Uterus (tissue), 4 donors: Measurements from ENCODE around the gene ZNF652. TPM values are rescaled to one million over a fixed set of nuclear protein-coding genes. Genes with fewer than 3 reads are reported as not detected.

Experiments
- DNase-seq, 2 donors: peaks; one replicate each; pipeline ENCODE4 v3.0.0-alpha.2; 2019 to 2020
- H3K27ac ChIP-seq, 2 donors: fragments of 200-600 bp; sonication (generic); 1 replicate in 1 of 2; 2 replicates in 1 of 2; pipeline ENCODE4 v1.5.1; 2016 to 2018
- H3K27me3 ChIP-seq, 2 donors: fragments of 200-600 bp; sonication (generic); one replicate each; pipeline ENCODE4 v1.5.1; 2018 to 2019; ENCODE audit warnings: control low read depth in 1 of 2
- H3K36me3 ChIP-seq, 2 donors: fragments of 200-600 bp; sonication (generic); one replicate each; pipeline ENCODE4 v1.5.1; 2019; ENCODE audit warnings: control low read depth in 1 of 2
- H3K4me1 ChIP-seq, 2 donors: fragments of 200-600 bp; sonication (generic); one replicate each; pipeline ENCODE4 v1.5.1; 2018 to 2019; ENCODE audit warnings: control low read depth in 1 of 2
- H3K4me3 ChIP-seq, 2 donors: fragments of 200-600 bp; sonication (generic); 1 replicate in 1 of 2; 2 replicates in 1 of 2; pipeline ENCODE4 v1.5.1; 2018 to 2019; ENCODE audit warnings: mild to moderate bottlenecking in 1 of 2
- H3K9me3 ChIP-seq, 2 donors: fragments of 200-600 bp; sonication (generic); one replicate each; pipeline ENCODE4 v1.5.1; 2019; ENCODE audit warnings: control low read depth in 1 of 2
- POLR2A ChIP-seq, 2 donors: fragments of 450-650 bp; IDR thresholded peaks; one replicate each; pipeline ENCODE4 v1.6.1; 2016; ENCODE audit warnings: antibody characterized with exemption in 2 of 2, mild to moderate bottlenecking in 1 of 2, moderate library complexity in 1 of 2
- intact Hi-C: fragments of 100-400 bp; cut with DNase I; formaldehyde crosslinking; loops from one replicate; pipeline ENCODE4 v1.15.1; 2023; ENCODE audit warnings: low total_unique reads
- total RNA-seq, 4 donors: library from RNA; depleted of rRNA in 3 of 4; stranded (reverse); fragments of >200 nt in 3 of 4; gene quantifications; one replicate each; pipeline versions ENCODE4 v1.1.0 to v1.2.4, GENCODE V29; 2014 to 2023
- TF ChIP-seq, protein P1 (sequence below), 4 experiments: fragments of 200-600 bp in 2 of 4; fragments of 450-650 bp in 2 of 4; sonication (generic) in 2 of 4; IDR thresholded peaks; one replicate each; pipeline ENCODE4 v1.5.1; 2016 to 2019; ENCODE audit warnings: antibody characterized with exemption in 4 of 4, mild to moderate bottlenecking in 2 of 4, moderate library complexity in 1 of 4
- donor health status: DM: yes; HTN: yes; CAD: no.

The ZNF652 gene
- total RNA-seq, 4 donors from 2014 or later, result 17.6 to 65.3 (median 36.2) TPM

DNA sequence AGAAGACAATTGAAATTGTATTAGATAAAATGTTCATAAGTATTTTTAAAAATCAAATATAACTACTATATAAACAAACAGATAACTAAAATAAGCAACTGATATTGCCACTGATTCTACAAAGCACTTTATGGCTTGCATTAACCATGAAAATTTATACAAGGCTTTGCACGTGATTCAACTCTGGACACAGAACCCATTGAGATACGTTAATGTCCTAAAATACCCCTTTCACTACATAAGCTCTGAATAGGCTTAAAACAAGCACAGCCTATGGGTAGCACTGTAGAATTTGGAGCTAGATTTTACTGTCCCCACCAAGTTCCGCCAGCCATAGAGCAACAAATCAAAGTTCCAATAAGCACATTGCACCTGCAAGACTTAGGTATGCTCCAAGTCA is 4.5 kb downstream of the ZNF652 start:
- no peak for DNase-seq
- TF ChIP-seq POLR2A (IDR thresholded peaks at IDR 0.05), result no peak
- TF ChIP-seq, protein P1, sequence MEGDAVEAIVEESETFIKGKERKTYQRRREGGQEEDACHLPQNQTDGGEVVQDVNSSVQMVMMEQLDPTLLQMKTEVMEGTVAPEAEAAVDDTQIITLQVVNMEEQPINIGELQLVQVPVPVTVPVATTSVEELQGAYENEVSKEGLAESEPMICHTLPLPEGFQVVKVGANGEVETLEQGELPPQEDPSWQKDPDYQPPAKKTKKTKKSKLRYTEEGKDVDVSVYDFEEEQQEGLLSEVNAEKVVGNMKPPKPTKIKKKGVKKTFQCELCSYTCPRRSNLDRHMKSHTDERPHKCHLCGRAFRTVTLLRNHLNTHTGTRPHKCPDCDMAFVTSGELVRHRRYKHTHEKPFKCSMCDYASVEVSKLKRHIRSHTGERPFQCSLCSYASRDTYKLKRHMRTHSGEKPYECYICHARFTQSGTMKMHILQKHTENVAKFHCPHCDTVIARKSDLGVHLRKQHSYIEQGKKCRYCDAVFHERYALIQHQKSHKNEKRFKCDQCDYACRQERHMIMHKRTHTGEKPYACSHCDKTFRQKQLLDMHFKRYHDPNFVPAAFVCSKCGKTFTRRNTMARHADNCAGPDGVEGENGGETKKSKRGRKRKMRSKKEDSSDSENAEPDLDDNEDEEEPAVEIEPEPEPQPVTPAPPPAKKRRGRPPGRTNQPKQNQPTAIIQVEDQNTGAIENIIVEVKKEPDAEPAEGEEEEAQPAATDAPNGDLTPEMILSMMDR (IDR thresholded peaks at IDR 0.05), result no peak
- Histone ChIP-seq H3K4me1 (no peaks in the 10 kb centered on the region), H3K36me3 (no peaks in the 10 kb centered on the region), H3K27me3 (no peaks in the 10 kb centered on the region), H3K4me3 (no peak overlapping the region), H3K27ac (no peak overlapping the region), H3K9me3 (no peaks in the 10 kb centered on the region)
- intact Hi-C loops, result no loop called here

DNA sequence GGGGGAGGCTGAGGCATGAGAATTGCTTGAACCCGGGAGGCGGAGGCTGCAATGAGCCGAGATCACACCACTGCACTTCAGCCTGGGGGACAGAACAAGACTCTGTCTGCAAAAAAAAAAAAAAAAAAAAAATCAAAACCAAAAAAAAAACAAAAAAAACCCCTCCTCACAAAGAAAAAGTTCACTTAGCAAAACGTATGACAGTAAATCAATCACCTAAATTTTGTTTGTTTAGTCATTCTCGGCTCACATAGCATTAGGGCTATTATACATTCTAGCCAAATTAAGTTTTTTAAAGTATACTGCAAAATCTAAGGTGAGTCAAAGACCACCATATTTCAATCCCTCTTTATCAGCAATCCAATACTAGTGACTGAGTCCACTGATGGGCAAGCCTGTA is 5.7 kb downstream of the ZNF652 start:
- H3K27ac ChIP-seq, result no peak overlapping the region
- no peak overlapping the region for H3K4me3 ChIP-seq
- no peaks in the 10 kb centered on the region for H3K27me3 ChIP-seq
- no peaks in the 10 kb centered on the region for H3K4me1 ChIP-seq
- no peak for DNase-seq
- H3K36me3 ChIP-seq, result no peaks in the 10 kb centered on the region
- H3K9me3 ChIP-seq, result no peaks in the 10 kb centered on the region
- TF ChIP-seq POLR2A (IDR thresholded peaks at IDR 0.05), result no peak
- TF ChIP-seq, protein P1 (IDR thresholded peaks at IDR 0.05), result no peak
- intact Hi-C loops, result no loop called here

- TF ChIP-seq, protein P1 (IDR thresholded peaks at IDR 0.05), result no peak
- TF ChIP-seq POLR2A (IDR thresholded peaks at IDR 0.05), result no peak
- intact Hi-C loops, result no loop called here
- no peaks in the 10 kb centered on the region for H3K4me1 ChIP-seq
- H3K9me3 ChIP-seq, result no peaks in the 10 kb centered on the region
- no peaks in the 10 kb centered on the region for H3K27me3 ChIP-seq
- DNase-seq, result no peak
- no peaks in the 10 kb centered on the region for H3K36me3 ChIP-seq
- no peak overlapping the region for H3K27ac ChIP-seq
- H3K4me3 ChIP-seq, result no peak overlapping the region
Measured at GRCh38 chr17:49353607-49354006, 8.4 kb downstream of the ZNF652 start.

DNA sequence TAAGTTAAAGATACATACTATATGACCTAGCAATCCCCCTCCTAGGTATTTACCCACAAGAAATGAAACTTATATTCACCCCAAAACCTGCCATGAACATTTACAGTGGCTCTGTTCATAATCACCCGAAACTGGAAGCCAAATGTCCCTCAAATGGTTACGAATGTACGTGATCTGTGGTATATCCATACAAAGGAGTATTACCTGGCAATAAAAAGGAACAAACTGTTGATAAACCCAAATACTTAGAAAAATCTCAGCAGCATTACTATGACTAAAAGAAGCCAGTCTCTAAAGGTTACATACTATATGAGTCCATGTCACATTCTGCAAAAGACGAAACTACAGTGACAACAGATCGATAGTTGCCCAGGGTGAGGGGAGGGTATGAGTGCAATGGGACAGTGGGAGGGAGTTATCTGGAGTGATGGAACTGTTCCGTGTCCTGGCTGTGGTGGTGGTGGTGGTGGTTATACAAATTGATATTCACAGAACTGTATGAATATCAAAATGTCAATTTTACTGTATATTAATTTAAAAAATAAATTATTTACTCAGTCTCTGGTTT is 9.4 kb downstream of the ZNF652 start:
- no peak overlapping the region for H3K4me3 ChIP-seq
- no peaks in the 10 kb centered on the region for H3K4me1 ChIP-seq
- H3K27ac ChIP-seq, result no peak overlapping the region
- H3K36me3 ChIP-seq, result no peaks in the 10 kb centered on the region
- TF ChIP-seq, protein P1 (IDR thresholded peaks at IDR 0.05), result no peak
- TF ChIP-seq POLR2A (IDR thresholded peaks at IDR 0.05), result no peak
- no peaks in the 10 kb centered on the region for H3K9me3 ChIP-seq
- intact Hi-C loops, result no loop called here
- DNase-seq, result no peak
- no peaks in the 10 kb centered on the region for H3K27me3 ChIP-seq

- intact Hi-C loops, result no loop called here
- Histone ChIP-seq H3K4me3 (no peak overlapping the region), H3K27me3 (no peaks in the 10 kb centered on the region), H3K36me3 (no peaks in the 10 kb centered on the region), H3K4me1 (no peaks in the 10 kb centered on the region), H3K9me3 (no peaks in the 10 kb centered on the region), H3K27ac (no peak overlapping the region)
- TF ChIP-seq, protein P1 (IDR thresholded peaks at IDR 0.05), result no peak
- no peak for TF ChIP-seq POLR2A (IDR thresholded peaks at IDR 0.05)
- DNase-seq, result no peak
Measured at GRCh38 chr17:49351572-49352140, 10.4 kb downstream of the ZNF652 start.
